Kidney (tissue), 14 donors: ENCODE results near the gene STYK1. TPM values are rescaled to one million over a fixed set of nuclear protein-coding genes. Genes with fewer than 3 reads are reported as not detected.

Experiments used
- DNase-seq, 5 donors: peaks; one replicate each; pipeline ENCODE4 v3.0.0-alpha.2; 2013 to 2020
- FAIRE-seq: peaks from 2 replicates; lab custom pipeline; 2012; peaks lifted over from hg19 to GRCh38; lab: Jason Lieb, UNC
- H3K27ac ChIP-seq, 2 donors: one replicate each; pipeline ENCODE4 v1.7.0; 2013; ENCODE audit warnings: low read depth in 2 of 2, low read length in 2 of 2, inconsistent platforms in 1 of 2
- H3K27me3 ChIP-seq: one replicate; pipeline ENCODE4 v1.7.1; 2013; ENCODE audit warnings: low read length, inconsistent platforms; ENCODE audit not compliant: control insufficient read depth, insufficient read depth
- H3K36me3 ChIP-seq, 3 donors: one replicate each; pipeline versions ENCODE4 v1.7.0 to v1.7.1; 2013; ENCODE audit warnings: low read length in 3 of 3, control low read depth in 1 of 3, inconsistent platforms in 1 of 3; ENCODE audit not compliant: insufficient read depth in 3 of 3, control insufficient read depth in 2 of 3
- H3K4me1 ChIP-seq, 3 donors: one replicate each; pipeline versions ENCODE4 v1.7.0 to v1.7.1; 2013; ENCODE audit warnings: low read length in 3 of 3, inconsistent platforms in 1 of 3, low read depth in 1 of 3; ENCODE audit not compliant: control insufficient read depth in 2 of 3, insufficient read depth in 2 of 3
- H3K4me3 ChIP-seq, 3 donors: one replicate each; pipeline versions ENCODE4 v1.7.0 to v1.8.1; 2013; ENCODE audit warnings: low read length in 3 of 3, control low read depth in 1 of 3, inconsistent platforms in 1 of 3
- H3K9ac ChIP-seq, 3 donors: one replicate each; pipeline versions ENCODE4 v1.7.0 to v1.7.1; 2013; ENCODE audit warnings: low read length in 3 of 3, control low read depth in 1 of 3, inconsistent platforms in 1 of 3
- H3K9me3 ChIP-seq, 3 donors: one replicate each; pipeline versions ENCODE4 v1.7.0 to v1.7.1; 2013; ENCODE audit warnings: low read length in 3 of 3, control low read depth in 1 of 3, inconsistent platforms in 1 of 3; ENCODE audit not compliant: control insufficient read depth in 2 of 3, insufficient read depth in 1 of 3
- intact Hi-C: fragments of 100-400 bp; cut with DNase I; formaldehyde crosslinking; loops from one replicate; pipeline ENCODE4 v1.11.1; 2022
- polyA plus RNA-seq: library from polyadenylated mRNA; stranded (reverse); fragments of 350-450 nt; fragmentation: Illumina TruSeq; extraction: RNeasy Lipid Tissue Mini Kit (QIAGEN cat#74804); gene quantifications from one replicate; pipeline ENCODE4 v1.2.3, GENCODE V29; 2014; ENCODE audit warnings: low read depth, low replicate concordance; ENCODE audit not compliant: insufficient read depth
- total RNA-seq: library from RNA; stranded (reverse); fragmentation: NEBNext Ultra II Directional; extraction: Animal tissue kit (Norgen Biotek cat#: 25700); gene quantifications from one replicate; pipeline ENCODE4 v1.2.1, GENCODE V29; 2021
- TF ChIP-seq, protein P1 (sequence below): IDR thresholded peaks from 3 replicates; pipeline ENCODE4 v1.5.1; 2012; ENCODE audit warnings: mild to moderate bottlenecking, moderate library complexity, borderline replicate concordance; ENCODE audit not compliant: insufficient read depth; ENCODE audit errors: extremely low read depth
- donor health status: control.
- donor health status: control.
- donor health status: control.
- donor health status: control.
- donor health status: control.
- donor health status: DM: yes; HTN: yes; CAD: no.
- donor health status: Normal renal cell carcinoma (clear cell type).

Gene STYK1
- total and polyA plus RNA-seq, 2 donors from 2014 or later: 0.58 to 1.6 TPM

DNA sequence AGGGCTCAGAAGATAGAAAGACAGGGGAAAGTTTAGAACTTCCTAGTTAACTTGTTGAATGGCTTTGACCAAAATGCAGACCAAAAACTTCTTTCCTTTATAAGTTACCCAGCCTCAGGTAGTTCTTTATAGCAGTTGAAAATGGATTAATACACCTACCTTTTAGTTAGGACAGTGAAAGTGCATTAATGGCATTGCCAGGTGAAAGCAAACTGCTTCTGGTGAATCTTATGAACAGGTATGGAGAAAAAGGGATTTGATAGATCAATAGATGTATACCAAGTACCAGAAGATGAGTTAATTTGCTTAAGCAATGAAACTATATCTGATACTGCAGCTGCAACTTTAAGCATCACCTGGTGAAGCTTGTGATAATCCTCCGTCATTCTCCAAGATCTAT lies 14.2 kb upstream of the STYK1 start:
- no peak overlapping the region for H3K9ac ChIP-seq
- no peak overlapping the region for H3K4me3 ChIP-seq
- TF ChIP-seq, protein P1, sequence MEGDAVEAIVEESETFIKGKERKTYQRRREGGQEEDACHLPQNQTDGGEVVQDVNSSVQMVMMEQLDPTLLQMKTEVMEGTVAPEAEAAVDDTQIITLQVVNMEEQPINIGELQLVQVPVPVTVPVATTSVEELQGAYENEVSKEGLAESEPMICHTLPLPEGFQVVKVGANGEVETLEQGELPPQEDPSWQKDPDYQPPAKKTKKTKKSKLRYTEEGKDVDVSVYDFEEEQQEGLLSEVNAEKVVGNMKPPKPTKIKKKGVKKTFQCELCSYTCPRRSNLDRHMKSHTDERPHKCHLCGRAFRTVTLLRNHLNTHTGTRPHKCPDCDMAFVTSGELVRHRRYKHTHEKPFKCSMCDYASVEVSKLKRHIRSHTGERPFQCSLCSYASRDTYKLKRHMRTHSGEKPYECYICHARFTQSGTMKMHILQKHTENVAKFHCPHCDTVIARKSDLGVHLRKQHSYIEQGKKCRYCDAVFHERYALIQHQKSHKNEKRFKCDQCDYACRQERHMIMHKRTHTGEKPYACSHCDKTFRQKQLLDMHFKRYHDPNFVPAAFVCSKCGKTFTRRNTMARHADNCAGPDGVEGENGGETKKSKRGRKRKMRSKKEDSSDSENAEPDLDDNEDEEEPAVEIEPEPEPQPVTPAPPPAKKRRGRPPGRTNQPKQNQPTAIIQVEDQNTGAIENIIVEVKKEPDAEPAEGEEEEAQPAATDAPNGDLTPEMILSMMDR: no peak
- H3K9me3 ChIP-seq: no peaks in the 10 kb centered on the region
- intact Hi-C loops: no loop called here
- no peak for FAIRE-seq
- no peak for DNase-seq
- H3K36me3 ChIP-seq: no peaks in the 10 kb centered on the region
- no peaks in the 10 kb centered on the region for H3K27me3 ChIP-seq
- no peak overlapping the region for H3K27ac ChIP-seq
- no peaks in the 10 kb centered on the region for H3K4me1 ChIP-seq

DNA sequence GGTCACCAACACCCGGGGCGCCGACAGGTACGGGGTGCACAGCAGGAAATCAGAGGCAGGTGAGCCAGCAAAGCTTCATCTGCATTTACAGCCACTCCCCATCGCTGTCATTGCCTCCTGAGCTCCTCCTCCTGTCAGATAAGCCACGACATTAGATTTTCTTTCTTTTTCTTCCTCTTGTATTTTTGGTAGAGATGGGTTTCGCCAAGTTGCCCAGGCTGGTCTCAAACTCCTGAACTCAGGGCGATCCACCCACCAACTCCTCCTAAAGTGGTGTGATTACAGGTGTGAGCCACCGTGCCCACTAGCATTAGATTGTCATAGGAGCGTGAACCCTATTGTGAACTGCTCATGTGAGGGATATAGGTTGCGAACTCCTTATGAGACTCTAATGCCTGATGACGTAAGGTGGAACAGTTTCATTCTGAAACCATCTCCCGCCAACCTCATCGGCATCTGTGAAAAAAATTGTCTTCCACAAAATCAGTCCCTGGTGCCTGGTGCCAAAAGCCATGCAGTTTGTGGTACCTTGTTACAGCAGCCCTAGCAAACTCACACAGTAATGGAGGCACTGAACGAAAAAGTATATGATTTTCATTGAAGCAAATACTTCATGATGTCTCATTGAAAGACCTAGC lies 1.5 kb downstream of the STYK1 start:
- H3K9ac ChIP-seq: no peak overlapping the region
- TF ChIP-seq, protein P1: no peak

DNA sequence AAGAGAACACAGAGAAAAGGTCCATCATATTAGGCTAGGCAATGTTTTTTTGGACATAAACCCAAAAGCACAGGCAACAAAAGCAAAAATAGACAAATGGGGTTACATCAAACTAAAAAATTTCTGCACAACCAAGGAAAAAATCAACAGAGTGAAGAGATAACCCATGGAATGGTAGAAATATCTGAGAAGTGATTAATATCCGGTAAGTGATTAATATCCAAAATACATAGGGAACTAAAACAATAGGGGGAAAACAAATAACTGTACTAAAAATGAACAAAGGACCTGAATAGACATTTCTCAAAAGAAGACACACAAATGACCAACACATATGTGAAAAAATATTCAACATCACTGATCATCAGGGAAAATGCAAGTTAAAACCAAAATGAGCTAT lies 4.3 kb downstream of the STYK1 start:
- H3K27me3 ChIP-seq: no peaks in the 10 kb centered on the region
- H3K4me1 ChIP-seq: no peaks in the 10 kb centered on the region
- no peaks in the 10 kb centered on the region for H3K9me3 ChIP-seq
- H3K36me3 ChIP-seq: no peaks in the 10 kb centered on the region
- H3K4me3 ChIP-seq: no peak overlapping the region
- H3K9ac ChIP-seq: no peak overlapping the region
- TF ChIP-seq, protein P1: no peak
- no peak for DNase-seq
- no peak for FAIRE-seq
- intact Hi-C loops: no loop called here
- H3K27ac ChIP-seq: no peak overlapping the region

More for the DNA sequence above, 1.5 kb downstream of the STYK1 start:
- Histone ChIP-seq H3K36me3 (no peaks in the 10 kb centered on the region), H3K9me3 (no peaks in the 10 kb centered on the region), H3K27me3 (no peaks in the 10 kb centered on the region), H3K4me1 (no peaks in the 10 kb centered on the region), H3K4me3 (no peak overlapping the region), H3K27ac (no peak overlapping the region)
- intact Hi-C loops: no loop called here
- no peak for FAIRE-seq
- no peak for DNase-seq

DNA sequence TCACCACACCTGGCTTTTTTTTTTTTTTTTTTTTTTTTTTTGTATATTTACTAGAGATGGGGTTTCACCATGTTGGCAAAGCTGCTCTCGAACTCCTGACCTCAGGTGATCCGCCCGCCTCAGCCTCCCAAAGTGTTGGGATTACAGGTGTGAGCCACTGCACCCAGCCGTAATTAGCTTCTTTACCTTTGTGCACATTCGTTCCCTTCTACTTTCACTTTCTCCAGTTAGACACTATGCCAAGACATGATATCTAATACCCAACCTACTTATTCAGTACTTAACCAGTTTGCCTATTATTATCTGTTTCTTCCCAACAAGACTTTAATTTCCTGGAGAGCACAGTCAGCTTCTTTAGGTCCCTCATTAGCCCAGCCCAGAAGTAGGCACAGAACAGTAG lies 5.3 kb downstream of the STYK1 start:
- Histone ChIP-seq H3K4me3 (no peak overlapping the region), H3K27me3 (no peaks in the 10 kb centered on the region), H3K27ac (no peak overlapping the region), H3K9ac (no peak overlapping the region), H3K4me1 (no peaks in the 10 kb centered on the region), H3K36me3 (no peaks in the 10 kb centered on the region), H3K9me3 (no peaks in the 10 kb centered on the region)
- FAIRE-seq (no peak), DNase-seq (no peak)
- intact Hi-C loops: no loop called here
- TF ChIP-seq, protein P1: no peak
